IPS DF 4.7 (cell line): ENCODE data around the gene SMC3.
A peak's percentile ranks its signal among the peaks of the same experiment; 100 is the strongest.
"Not testable (repeated sequence)": the region's sequence is repeated elsewhere in the genome, so short reads cannot be mapped to it uniquely, and the experiment has no call there.

Source experiments
- DNase-seq: peaks from one replicate; pipeline ENCODE4 v3.0.0-alpha.2; 2013; ENCODE audit warnings: low spot score; ENCODE audit errors: extremely low read depth

Gene SMC3

GRCh38 chr10:110623316-110623715, 55.8 kb downstream of the SMC3 start:
- not testable (repeated sequence) for DNase-seq

DNA sequence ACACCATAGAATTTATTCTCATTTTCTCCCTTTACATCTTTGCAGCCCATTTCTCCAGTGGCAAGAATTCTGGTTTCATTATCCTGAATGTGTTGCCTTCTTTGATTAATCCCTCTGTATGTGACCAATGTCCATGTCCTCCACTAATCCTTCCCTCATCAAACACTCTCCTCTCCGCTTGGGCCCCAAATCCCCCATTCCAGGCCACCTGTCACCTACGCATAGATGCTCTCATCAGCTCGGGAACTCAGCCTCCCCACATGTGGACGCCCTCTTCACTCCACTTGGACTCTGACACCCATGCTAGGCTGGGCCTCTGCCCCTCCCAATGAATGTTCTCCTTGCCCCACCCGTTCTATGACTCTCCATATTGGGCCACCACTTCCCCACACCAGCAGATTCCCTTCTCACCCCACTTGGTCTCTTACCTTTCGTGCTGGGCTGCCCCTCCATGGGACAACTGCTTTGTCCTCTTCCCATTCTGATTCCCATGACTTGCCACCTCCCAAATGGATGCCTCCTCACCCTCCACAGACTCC, 57.9 kb downstream of the SMC3 start:
- DNase-seq: no peak

DNA sequence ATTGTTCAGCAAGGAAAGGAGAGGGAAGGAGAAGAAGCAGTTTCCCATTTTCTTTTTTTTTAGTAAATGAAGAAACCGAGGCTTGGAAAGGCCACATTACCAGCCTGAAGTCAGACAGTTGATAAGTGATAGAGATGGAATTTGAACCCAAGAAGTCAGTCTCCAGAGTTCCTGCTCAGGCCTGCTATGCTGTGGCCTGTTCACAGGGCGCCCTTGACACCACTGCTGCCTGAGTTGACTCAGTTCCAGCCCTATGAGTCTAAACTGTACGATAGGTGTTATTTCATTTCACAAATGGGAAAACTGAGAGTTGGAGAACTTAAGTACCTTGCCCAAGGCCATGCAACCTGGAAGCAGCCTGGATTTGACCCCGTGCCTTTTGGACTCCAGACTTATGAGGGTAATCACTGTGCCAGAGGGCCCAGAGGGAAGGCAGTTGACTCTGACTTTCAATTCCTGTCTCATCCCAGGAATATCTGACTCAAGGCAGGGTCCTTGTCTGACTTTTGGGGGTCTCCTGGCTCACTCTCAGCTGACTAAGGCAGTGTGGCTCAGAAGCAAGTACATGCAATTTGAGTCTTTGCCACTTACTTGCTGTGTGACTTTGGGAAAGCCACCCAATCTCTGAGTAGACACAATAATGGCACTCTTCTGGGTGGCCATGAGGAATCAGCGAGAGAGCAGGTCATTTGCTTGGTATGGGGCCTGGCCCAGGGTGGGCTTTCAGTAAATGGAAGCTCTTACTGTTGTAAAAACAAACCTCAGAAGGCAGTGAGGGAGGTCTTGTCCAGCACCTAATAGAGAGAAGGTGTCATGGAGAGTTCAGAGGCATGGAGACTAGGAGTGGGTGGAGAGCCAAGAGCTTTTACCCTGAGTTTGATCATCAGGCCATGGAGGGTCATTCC, 58.7 kb downstream of the SMC3 start:
- no peak for DNase-seq

- DNase-seq: no peak
Measured at GRCh38 chr10:110628161-110628560, 60.7 kb downstream of the SMC3 start.

GRCh38 chr10:110629680-110630191, 62.2 kb downstream of the SMC3 start:
- DNase-seq: no peak

- DNase-seq: no peak
Measured at GRCh38 chr10:110631934-110632333, 64.4 kb downstream of the SMC3 start.

DNA sequence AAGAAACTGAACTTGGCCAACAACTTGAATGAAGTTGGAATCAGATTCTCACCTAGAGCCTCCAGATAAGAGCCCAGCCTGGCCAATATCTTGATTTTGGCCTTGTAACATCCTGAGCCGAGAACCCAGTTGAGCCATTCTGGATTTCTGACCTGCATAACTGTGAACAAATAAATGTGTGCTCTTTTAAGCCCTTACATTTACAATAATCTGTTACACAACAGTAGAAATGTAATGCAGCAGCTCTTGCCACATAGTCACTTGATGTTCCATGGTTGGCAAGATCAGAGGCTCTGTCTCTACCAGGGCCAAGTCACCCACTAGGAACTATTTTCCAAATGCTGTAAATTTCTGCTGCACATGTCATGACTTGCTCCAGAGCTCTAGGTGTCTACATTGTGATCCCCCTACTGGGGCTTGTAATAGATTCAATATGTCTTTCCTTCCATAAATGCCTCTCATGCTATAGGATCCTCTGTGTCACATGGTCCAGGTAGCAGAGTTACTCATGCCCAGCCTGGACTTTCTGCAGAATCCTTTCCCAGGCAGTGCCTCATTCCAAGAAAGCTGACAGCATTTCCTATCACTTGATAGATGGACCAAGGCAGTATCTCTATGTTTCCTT, 65.2 kb downstream of the SMC3 start:
- no peak for DNase-seq

DNA sequence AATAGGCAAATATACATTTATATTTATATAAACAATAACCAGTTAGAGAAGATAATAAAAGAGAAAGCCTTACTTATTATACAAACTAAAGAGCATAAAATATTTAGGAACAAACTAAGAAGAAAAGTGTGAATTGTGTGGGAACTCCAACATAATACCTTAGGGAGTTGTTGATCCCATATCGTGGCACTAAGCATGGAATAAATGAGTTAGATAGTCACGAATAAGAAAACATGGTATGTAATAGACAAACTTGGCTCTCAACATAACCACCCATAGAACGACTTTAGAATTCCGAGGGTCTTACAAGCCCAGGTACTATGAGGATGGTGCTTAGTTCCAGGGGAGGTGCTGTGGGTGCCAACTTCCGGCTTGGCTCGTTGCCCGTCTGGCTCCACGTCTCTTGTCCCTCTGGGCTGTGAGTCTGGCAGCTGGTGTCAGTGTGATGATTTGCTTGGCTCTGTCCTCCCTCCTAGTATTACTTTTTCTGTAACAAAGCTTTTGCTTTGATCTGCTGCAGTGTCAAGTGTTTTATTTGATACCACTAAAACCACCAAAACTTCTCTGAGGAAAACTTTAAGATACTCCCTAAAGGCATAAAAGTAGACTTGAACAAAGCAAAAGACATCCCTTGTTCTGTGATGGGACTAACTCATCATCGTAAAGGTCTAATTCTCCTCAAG, 67.2 kb downstream of the SMC3 start:
- no peak for DNase-seq

DNA sequence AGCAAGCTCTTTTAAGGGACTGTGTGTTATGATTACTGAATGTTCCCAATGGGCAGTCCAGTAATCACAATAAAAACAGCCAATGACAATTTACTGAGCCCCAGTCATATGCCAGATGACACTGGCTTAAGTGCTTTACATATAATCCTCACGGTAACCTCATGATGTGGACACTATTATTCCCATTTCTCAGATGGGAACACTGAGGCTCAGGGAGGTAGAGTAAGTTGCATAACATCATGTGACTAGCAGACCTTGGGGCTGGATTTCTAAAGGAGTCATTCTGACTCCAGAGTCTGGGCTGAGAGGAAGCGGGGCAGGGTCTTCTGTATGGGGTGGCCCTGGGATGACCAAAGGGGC, 69.1 kb downstream of the SMC3 start:
- DNase-seq: no peak

DNA sequence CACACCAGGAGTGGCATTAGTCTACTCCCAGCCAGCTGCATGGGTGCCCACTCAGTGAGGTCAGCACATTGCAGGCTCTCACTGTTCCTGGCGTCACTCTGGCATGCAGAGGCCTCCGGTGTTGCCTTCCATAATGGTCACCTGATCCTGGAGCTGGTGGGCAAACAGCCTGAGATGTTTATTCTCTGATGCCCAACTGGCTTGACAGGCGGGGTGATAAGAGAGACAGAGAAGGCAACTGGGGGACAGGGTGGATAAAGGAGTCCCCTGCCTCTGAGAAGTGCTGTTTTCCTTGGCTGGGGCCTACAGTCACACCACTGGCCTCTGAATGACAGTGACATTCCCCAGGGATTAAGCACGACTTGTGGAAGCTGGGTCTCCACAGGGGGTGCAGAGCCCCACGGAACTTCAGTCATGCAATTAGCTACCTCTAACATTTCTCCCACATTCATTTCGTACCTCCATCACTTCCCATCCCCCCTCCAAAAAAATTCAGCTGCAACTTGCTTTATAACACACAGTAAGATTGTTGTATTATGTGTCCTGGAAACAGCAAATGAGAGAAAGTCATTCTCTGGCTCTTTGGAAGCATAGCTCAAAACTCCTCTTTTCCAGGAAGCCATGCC, 69.5 kb downstream of the SMC3 start:
- no peak for DNase-seq

GRCh38 chr10:110637558-110638053, 70.1 kb downstream of the SMC3 start:
- DNase-seq: no peak

DNA sequence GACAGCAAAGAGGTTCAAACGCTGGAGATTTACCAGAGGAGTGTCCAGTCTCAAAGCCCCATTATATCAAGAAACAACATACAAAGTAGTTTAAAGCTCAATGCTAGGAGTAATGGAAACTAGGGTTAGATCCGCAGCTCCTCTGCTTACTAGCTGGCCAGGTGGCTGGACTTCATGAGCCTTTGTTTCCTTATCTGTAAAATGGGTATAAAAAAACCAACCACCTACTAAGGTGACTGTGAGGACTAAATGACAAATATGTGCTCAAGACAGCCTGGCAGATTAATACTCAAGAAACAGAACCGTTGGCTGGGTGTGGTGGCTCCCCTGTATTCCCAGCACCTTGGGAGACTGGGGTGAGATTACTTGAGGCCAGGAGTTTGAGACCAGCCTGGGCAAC, 70.8 kb downstream of the SMC3 start:
- DNase-seq: no peak

GRCh38 chr10:110639046-110639445, 71.6 kb downstream of the SMC3 start:
- not testable (repeated sequence) for DNase-seq

GRCh38 chr10:110639858-110640257, 72.4 kb downstream of the SMC3 start:
- not testable (repeated sequence) for DNase-seq

DNA sequence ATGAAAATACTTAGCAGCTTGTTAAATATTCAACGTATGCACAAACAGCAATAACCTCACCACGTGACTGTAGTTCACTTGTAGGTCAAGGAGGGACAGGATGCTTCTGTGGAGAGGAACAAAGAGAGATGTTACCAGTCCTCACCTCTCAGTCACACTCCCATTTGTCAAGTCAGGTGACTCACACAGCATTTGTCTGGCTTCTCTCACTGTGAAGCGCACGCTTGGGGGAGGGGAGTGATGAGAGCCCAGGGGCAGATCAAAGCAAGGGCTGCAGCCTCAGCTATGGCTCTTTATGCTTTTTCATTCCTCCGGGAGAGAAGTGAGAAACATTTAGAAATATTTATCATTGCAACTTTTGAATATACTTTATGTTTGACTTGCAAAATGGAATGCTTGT, 73.8 kb downstream of the SMC3 start:
- DNase-seq: peak; percentile 83

DNA sequence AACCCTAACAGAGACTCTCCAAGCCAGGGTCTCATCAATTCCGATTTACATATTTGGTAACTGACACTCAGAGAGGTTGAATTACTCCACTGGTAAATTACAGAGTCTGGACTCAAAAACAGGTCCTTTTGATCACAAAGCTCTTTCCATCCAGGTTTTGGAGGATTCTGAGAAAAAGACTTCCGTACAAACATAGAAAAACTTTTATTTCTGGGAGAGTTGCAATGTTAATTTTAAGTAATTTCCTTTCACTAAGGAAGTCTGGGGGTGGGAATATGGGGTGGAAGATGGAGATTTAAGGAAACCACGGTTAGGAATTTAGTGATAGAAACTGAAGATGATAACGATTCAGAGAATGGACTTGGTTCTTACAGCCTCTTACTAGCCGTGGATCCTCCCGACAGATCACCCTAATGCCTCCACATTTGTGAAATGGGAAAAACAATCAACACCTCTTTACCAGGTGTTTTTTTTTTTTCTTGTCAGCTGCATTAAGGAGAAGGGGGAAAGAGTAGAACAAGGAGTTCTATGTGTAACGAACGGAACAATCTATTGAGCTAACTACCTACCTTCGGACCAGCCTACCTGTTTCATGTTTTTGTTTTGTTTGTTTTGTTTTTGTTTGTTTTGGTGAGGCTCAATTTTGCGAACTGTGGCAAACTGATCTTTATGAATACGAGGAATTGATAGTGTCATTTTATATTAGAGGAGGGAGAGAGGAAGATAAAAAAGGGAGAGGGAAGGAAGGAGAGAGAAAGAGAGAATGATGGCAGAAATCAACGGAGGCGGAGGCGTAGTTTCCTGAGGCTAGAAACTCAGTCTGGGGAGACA, 74.9 kb downstream of the SMC3 start:
- DNase-seq: no peak

DNA sequence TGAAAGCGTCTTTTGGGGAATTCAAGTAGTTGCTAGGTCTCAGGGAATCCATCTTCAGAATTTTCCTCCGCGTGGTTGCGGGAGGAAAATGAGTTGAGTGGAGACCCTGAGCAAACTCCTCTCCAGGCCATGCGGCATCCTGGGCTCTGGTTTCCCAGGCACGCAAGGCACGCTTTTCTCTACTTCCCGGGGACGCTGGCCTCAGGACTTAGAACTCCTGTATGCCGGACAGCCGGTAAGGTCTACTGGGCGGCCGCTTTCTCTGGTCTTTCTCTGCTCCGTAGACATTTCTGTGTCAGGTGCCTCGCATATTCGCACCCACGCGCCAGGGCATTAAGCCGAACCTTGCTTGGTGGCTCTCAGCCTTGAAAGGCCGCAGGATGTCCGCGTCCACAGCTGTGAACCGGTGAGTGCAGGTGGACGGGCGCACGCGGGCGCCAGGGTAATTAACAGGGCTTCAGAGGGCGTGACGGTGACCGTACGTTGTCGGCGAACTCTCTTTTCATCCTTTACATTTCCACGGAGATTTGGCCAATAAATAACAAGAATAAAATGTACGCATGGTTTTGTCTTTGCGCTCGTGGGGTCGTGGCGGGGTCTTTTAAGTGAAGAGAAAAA, 75.6 kb downstream of the SMC3 start:
- DNase-seq: no peak

DNA sequence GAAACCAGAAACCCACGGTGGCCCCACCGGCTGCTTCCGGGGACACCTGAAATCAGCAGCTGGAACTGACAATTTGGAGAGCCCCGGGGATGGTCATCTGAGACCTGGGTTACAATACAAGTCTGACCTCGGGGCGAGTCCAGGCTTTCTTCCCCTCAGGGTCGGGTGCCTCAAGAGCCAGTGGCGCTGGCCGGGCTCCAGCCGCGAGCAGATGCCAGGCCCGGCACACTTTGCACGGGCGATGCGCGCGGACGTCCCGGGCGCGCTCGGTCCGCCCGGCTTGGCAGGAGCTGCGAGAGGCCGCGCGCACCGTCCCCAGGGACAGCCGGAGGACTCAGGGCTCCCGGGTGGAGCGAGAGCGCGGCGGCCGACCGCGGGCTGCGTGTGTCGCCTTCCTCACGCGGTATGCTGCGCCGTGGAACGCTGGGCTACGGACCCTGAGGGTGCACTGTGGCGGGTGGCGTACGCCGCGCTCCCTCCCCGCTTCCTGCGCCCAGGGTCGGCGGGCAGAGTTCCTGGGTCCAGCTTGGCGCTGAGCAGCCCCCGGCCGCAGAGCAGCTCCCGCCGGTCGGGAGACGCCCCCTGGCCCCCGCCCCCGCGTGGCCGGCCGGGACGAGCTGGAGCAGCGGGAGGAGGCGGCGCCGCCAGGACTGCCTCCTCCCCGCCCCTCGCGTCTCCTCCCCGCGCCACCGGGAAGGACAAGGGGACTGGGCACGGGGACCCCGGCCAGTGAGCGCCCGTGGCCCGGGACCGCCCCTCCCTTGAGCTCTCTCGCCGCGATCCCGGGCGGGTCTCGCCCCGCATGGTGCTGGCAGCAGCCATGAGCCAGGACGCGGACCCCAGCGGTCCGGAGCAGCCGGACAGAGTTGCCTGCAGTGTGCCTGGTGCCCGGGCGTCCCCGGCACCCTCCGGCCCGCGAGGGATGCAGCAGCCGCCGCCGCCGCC, 76.4 kb downstream of the SMC3 start, which contains the start of gene RBM20:
Gene RBM20, plus strand, starts transcription at position 684 of the 945 bp plus-strand sequence. Its CDS starts 119 bp downstream, at position 803.
- no peak for DNase-seq
